Ishikawa (cell line): ENCODE data around the gene KLC3.

ENCODE experiments used
- CEBPB ChIP-seq: IDR thresholded peaks from 2 replicates; pipeline ENCODE4 v1.6.1; 2012
- CREB1 ChIP-seq: IDR thresholded peaks from 2 replicates; pipeline ENCODE4 v1.6.1; 2012; ENCODE audit warnings: low read depth
- EGR1 ChIP-seq: IDR thresholded peaks from 2 replicates; pipeline ENCODE4 v1.6.1; 2012
- EP300 ChIP-seq: IDR thresholded peaks from 2 replicates; pipeline ENCODE4 v1.6.1; 2012; ENCODE audit warnings: borderline replicate concordance
- FOXM1 ChIP-seq: IDR thresholded peaks from 2 replicates; pipeline ENCODE4 v1.6.1; 2012; ENCODE audit warnings: low read depth, borderline replicate concordance
- NFIC ChIP-seq: IDR thresholded peaks from 2 replicates; pipeline ENCODE4 v1.6.1; 2012
- RAD21 ChIP-seq: IDR thresholded peaks from 2 replicates; pipeline ENCODE4 v1.6.1; 2012; ENCODE audit warnings: low read depth
- TAF1 ChIP-seq: IDR thresholded peaks from 2 replicates; pipeline ENCODE4 v1.6.1; 2012; ENCODE audit warnings: low read depth, mild to moderate bottlenecking
- TCF12 ChIP-seq: IDR thresholded peaks from 2 replicates; pipeline ENCODE4 v1.6.1; 2012; ENCODE audit warnings: low read depth
- TEAD4 ChIP-seq: IDR thresholded peaks from 2 replicates; pipeline ENCODE4 v1.6.1; 2012
- YY1 ChIP-seq: IDR thresholded peaks from 2 replicates; pipeline ENCODE4 v1.6.1; 2012; ENCODE audit warnings: low read depth
- ZBTB7A ChIP-seq: IDR thresholded peaks from 2 replicates; pipeline ENCODE4 v1.6.1; 2012; ENCODE audit warnings: low read depth
- TF ChIP-seq, protein P1 (sequence below): IDR thresholded peaks from 2 replicates; pipeline ENCODE4 v1.6.1; 2012
- TF ChIP-seq, protein P2 (sequence below): IDR thresholded peaks from 2 replicates; pipeline ENCODE4 v1.6.1; 2012
- TF ChIP-seq, protein P3 (sequence below): IDR thresholded peaks from 2 replicates; pipeline ENCODE4 v1.6.1; 2012; ENCODE audit warnings: low read depth, mild to moderate bottlenecking

The KLC3 gene

DNA sequence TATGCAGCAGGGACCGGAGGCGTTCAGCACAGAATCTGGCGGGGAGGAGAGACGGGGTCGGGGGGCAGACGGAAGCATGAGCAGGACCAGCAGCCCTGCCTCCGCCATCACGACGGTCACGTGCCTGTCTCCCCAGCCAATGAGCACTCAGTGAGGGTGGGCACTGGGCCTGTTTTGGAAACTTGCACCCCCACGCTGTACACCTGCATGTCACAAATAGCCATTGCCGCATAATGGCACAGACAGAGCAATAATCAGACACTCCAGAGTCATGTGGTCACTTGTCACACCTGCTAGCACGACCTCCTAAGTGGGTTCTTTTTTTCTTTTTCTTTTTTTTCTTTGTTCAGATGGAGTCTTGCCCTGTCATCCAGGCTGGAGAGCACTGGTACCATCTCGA lies 21.1 kb downstream of the KLC3 start:
- TF ChIP-seq NFIC (no peak), TCF12 (no peak), FOXM1 (no peak), TEAD4 (no peak), RAD21 (no peak), EP300 (no peak), CEBPB (no peak), EGR1 (no peak)
- TF ChIP-seq, protein P1, sequence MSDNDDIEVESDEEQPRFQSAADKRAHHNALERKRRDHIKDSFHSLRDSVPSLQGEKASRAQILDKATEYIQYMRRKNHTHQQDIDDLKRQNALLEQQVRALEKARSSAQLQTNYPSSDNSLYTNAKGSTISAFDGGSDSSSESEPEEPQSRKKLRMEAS, result no peak
- TF ChIP-seq, protein P2, sequence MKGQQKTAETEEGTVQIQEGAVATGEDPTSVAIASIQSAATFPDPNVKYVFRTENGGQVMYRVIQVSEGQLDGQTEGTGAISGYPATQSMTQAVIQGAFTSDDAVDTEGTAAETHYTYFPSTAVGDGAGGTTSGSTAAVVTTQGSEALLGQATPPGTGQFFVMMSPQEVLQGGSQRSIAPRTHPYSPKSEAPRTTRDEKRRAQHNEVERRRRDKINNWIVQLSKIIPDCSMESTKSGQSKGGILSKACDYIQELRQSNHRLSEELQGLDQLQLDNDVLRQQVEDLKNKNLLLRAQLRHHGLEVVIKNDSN, result no peak
- TF ChIP-seq, protein P3, sequence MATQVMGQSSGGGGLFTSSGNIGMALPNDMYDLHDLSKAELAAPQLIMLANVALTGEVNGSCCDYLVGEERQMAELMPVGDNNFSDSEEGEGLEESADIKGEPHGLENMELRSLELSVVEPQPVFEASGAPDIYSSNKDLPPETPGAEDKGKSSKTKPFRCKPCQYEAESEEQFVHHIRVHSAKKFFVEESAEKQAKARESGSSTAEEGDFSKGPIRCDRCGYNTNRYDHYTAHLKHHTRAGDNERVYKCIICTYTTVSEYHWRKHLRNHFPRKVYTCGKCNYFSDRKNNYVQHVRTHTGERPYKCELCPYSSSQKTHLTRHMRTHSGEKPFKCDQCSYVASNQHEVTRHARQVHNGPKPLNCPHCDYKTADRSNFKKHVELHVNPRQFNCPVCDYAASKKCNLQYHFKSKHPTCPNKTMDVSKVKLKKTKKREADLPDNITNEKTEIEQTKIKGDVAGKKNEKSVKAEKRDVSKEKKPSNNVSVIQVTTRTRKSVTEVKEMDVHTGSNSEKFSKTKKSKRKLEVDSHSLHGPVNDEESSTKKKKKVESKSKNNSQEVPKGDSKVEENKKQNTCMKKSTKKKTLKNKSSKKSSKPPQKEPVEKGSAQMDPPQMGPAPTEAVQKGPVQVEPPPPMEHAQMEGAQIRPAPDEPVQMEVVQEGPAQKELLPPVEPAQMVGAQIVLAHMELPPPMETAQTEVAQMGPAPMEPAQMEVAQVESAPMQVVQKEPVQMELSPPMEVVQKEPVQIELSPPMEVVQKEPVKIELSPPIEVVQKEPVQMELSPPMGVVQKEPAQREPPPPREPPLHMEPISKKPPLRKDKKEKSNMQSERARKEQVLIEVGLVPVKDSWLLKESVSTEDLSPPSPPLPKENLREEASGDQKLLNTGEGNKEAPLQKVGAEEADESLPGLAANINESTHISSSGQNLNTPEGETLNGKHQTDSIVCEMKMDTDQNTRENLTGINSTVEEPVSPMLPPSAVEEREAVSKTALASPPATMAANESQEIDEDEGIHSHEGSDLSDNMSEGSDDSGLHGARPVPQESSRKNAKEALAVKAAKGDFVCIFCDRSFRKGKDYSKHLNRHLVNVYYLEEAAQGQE, result no peak

DNA sequence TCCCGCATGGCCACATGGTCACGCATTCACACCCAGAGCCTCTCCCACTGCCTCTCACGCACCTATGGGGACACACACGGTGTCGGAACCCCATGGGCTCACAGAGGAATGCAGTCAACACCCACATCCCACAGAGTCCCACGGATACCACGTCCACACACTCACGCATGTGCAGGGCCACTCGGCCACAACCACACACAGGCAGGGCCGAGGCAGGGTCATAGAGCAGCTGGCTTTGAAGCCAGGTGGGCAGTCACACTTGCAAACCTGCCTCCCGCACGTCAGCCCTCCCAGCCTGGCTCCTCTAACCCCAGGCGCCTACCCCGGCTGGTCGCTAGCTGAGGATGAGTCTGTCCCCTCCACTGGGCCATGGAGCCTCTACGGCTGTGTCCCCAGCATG lies 21.7 kb downstream of the KLC3 start:
- TF ChIP-seq EP300, result no peak
- no peak for TF ChIP-seq YY1
- no peak for TF ChIP-seq NFIC
- TF ChIP-seq CREB1, result no peak
- TF ChIP-seq TAF1, result no peak
- TF ChIP-seq, protein P3, result no peak
- TF ChIP-seq, protein P2, result no peak
- TF ChIP-seq CEBPB, result no peak
- TF ChIP-seq ZBTB7A, result no peak
- TF ChIP-seq FOXM1, result no peak
- no peak for TF ChIP-seq TCF12
- TF ChIP-seq, protein P1, result no peak
- TF ChIP-seq EGR1, result no peak
- TF ChIP-seq RAD21, result no peak
- no peak for TF ChIP-seq TEAD4

DNA sequence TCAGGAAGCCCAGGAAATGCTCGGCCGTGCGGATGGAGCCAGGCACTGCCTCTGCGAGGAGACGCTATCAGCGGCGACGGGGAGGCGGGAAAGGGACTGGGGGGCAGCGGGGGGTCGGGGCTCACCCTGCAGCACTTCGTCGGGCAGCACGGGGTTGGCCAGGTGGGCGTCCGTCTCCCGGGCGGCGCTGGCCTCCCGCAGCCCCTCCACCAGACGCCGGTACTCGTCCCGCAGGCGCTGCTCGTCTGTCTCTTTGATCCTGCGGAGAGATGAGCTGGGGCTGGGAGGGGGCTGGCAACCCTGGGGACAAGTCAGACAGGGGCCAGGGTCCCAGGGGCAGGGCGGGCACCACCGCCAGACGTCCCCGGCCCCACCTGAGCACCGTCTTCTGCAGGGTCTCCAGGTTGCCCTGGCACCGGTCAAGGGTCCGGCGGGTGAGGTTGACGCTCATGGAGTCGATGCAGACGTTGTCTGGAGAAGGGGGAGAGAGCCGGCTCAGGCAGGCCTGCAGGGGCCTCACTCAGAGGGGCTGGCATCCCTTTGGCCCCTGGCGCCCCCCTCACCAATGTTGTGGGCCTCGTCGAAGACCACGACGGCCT lies 23.4 kb downstream of the KLC3 start:
- TF ChIP-seq YY1 (no peak), CREB1 (no peak), TAF1 (no peak), FOXM1 (no peak), TEAD4 (no peak), EP300 (no peak), RAD21 (no peak), ZBTB7A (no peak), TCF12 (no peak), NFIC (no peak)
- TF ChIP-seq, protein P1, result no peak
- TF ChIP-seq, protein P3, result no peak

DNA sequence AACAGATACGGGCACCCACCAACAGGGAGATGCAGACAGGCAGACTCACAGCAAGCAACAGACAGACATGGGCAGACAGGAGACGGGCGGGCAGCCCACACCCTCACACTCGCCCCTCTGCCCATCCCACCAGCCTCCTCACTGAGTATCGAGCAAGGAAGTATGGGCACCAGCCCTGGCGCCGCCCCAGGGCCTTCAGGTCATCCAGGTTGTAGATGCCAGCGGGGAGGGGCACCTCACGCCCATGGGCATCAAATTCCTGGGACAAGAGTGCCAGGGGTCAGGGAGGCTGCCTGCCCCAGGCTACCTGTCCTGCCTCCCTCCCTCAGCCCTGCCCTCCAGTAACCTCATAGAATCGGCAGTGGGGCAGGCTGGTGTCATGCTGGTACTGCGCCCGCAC lies 24.1 kb downstream of the KLC3 start:
- TF ChIP-seq EGR1 (no peak), TEAD4 (no peak), FOXM1 (no peak), EP300 (no peak), YY1 (no peak), NFIC (no peak), ZBTB7A (no peak), RAD21 (no peak), CREB1 (no peak)
- TF ChIP-seq, protein P3, result no peak
- TF ChIP-seq, protein P2, result no peak
